Measurements from ENCODE around the gene MYLK. TPM values are rescaled to one million over a fixed set of nuclear protein-coding genes. Genes with fewer than 3 reads are reported as not detected.

Gene MYLK
- total and polyA plus RNA-seq, 10 of the 15 experiments (the other 5 are each of a cell fraction or from before 2014, with no cell fraction given), result 0.04 to 1.6 (median 0.42) TPM; not detected in 1

GRCh38 chr3:123834631-123835030, 49.5 kb downstream of the MYLK start (continued):
- TF ChIP-seq CUX1 (IDR thresholded peaks at IDR 0.05; ENCODE audit: insufficient replicate concordance, low read depth, low read length) (no peak), PML (IDR thresholded peaks at IDR 0.05; ENCODE audit: low read length) (no peak), EZH2 (IDR thresholded peaks at IDR 0.05; ENCODE audit: borderline replicate concordance, control insufficient read depth, low read depth, low read length) (no peak), ZBTB40 (IDR thresholded peaks at IDR 0.05; ENCODE audit: borderline replicate concordance) (no peak), IKZF2 (IDR thresholded peaks at IDR 0.05) (no peak), LARP7 (IDR thresholded peaks at IDR 0.05) (no peak), BMI1 (IDR thresholded peaks at IDR 0.05; ENCODE audit: borderline replicate concordance) (no peak), ZNF622 (IDR thresholded peaks at IDR 0.05) (no peak)
